NCI-H345 (cell line): ENCODE results near the gene TNS1.
"Not testable (repeated sequence)": the region's sequence is repeated elsewhere in the genome, so short reads cannot be mapped to it uniquely, and the experiment has no call there.

Experiments used
- DNase-seq: peaks from one replicate; lab custom pipeline; 2025; lab: John Stamatoyannopoulos, UW

The TNS1 gene

DNA sequence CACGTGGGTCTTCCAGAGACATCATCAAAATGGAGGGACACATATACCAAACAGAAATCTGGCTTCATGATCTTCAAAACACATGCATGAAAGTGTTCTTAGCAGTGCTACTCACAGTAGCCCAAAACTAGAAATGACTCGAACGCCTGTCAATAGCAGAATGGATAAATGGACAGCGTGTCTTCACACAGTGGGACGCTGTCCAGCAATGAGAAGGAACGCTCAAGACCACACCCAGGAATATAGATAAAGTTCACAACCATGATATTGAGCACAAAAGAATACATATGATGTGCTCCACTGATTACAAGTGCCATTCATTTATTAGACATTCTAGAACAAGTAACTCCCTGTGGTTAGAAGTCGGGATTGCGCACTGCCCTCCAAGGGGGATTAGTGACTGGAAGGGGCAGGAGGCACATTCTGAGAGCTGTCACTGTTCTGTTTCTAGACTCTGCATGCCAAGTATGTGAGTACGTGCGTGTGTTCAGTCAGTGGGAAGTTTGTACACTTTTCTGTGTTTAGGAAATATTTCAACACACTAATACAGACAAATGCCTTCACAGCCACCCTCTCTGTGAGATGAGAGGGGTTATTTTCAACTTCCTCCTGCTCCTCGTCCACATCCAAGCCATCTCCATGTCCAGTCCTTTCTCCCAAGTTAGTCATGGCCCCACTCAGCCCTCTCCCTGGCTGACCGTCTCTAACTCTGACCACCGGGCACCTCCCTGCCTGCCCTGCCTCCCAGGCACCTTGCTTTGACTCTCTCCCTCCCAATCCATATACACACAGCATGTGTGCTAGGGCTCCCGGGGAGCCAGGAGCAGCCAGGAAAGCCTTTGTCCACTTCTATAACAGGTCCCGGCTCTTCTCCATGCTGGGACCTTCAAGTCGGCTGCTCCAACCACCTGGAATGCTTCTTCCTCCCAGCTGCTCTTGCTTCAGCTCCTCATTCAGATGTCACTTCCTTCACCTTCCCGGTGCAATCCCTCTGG lies 26.9 kb upstream of the TNS1 start:
- no peak for DNase-seq

DNA sequence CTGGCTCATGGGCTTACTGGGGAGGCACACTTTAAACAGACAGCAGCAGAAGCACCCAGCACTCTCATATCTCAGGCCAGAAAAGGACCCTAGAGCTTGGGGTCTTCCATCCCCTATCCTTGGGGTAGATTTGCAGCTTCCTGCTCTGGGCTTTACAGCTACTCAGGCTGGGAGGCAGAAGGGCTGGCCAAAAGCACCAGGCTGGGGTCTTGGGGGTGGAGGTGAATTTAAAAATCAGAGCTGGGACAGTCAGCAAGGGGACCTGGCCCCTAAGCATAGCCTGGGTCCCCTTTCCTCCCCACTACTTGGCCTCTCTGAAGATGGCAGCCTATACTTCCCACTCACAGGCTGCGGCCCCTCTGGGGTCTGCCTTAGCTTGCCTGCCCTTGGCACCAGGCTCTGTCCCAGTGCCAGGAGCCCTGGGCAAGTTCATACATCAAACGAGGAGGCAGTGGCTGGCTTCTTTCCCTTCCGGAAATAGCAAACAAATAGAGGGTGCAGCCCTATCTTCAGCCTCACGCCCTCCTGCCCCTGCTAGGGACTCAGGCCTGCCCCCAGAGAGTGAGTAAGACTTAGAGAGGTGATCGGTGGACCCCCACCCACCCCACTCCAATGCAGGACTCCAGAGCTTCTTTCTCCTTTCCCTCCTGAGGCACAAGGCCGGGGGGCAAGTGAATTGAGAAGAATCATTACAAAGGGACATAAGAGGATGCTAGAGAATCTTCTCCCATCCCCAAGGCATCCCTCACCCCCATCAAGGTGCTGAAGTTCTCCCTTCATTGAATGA lies 26.0 kb upstream of the TNS1 start:
- DNase-seq: no peak

DNA sequence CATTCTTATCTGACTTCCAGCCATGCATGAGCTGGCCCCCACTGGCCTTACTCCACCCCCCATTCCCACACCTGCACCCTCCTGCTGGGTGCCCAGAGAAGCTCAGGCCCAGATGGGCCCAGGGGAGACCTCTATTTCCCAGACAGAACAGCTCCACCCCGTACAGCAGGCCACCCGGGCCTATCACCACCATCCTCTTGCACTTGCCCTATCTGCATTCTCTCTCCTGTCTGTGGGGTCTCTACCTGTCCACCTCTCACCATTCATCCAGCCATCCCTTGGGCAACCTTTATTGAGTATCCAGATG lies 25.3 kb upstream of the TNS1 start:
- DNase-seq: no peak

DNA sequence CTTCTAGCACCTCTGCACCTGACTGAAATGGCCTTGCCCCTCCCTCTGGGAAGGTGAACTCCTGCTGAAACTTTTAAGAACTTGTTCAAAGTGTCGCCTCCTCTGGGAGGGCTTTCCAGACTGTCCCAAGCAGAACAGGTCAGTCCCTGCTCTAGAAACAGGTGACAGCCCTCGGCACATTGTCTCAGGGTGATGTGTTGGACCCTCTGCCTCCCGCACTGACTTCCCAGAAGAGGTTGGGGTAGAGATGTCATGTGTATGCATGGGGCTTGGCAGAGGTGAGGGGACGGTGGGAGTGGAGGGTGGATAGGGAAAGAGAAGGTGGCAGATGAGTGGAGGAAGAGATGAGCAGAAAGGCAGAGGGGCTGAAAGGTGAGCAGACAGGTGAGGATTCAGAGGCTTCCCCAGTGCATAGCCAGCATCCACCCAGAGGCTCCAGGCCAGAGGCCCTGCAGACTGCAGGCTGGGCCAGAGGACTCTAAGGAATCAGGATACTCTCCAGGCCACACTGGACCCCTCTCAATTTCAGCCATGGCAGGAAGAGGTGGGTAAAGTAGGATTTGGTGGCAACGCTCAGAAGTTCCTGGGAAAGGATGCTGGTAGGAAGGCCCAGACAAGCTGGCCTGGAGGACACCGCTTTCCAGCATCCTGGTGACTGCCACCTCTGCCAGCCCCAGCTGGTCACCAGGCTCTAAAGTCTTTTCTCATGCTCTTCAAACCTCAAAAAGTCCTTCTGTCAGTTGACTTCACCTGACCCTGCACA lies 24.8 kb upstream of the TNS1 start:
- no peak for DNase-seq

DNA sequence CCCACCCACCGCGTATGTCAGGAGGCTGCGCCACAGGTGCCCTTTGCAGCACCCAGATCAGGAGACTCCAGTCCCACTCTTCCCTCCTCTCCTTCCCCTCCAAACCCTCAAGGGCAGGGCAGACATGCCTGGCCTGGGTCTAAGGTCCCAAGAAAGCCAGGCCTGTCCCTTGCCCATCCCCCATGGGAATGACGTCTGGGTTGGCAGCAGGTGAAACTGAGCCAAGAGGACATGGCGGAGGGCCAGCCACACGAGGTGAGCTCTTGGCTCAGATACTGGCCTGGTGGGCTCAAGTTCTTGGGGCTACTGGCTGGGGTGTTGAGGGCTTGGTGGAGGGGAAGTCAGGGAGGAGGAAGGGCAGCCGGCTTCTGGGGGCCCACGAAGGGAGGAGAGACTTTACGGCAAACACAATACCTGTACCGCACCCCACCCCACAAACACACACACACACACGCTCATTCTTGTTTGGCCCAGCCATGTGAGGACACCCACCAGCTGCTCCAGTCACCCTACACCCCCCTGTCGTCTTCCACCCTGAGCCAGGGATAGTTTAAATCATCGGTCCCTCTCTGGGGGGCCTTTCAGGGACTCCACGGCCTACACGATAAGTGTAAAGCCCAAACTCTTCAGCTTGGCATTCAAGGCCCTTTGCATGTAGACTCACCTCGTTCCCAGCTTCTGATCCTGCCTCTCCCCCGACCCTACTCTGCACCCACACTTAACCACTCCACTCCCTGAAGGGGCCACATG lies 24.1 kb upstream of the TNS1 start:
- no peak for DNase-seq

DNA sequence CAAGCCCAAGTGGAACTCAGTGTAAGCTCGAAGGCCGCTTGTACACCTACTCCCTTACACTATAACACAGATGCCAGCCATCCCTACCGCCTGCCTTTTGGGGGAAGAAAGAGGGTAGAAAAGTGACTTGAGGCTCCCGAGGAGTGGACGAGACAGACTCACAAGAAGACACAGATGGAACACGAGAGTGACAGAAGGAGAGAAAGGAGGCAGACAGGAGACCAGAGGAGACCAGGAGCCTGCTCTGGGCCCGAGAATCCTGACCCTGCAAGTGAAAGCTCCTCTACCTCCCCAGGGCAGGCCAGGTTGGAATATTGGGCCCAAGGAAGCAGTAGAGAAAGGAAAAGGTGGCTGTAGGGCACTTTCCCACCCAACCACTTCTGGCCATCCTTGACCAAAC lies 23.4 kb upstream of the TNS1 start:
- DNase-seq: no peak

DNA sequence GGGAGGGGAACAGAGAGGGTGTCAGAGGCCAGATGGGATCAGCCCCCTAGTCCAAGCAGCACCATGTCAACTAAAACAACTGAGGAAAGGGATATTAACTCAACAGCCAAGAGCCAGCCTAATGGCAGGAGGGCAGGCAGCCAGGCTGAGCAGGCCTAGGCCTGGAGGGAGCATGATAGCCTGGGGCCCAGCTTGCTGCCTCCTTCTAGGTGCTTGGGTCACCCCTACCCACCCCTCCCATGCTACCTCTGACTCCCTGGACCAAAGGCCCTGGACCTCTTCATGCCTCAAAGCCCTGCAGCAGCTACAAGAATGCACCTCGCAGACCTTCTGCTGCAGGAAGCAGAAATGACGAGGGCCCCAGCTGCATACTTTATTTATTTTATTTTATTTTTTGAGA lies 22.1 kb upstream of the TNS1 start:
- DNase-seq: no peak

DNA sequence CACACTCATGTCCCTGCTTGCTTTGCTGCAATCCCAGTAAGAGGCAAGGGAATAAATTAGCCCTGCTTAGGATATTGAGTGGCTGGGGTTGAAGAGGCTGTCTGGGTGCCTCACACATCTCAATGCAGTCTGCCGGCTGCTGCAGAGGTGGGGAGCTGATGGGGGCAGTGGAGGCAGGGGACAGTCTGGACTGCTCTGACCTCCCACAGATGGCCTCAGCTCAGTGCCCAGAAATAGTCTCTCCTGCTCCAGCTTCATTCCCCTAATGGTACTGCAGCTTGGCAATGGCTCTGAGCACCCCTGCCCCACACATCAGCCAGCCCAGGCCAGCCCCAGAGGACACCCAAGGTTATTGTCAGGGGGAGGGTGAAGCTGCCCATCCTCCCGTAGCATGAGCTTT lies 21.5 kb upstream of the TNS1 start:
- no peak for DNase-seq

DNA sequence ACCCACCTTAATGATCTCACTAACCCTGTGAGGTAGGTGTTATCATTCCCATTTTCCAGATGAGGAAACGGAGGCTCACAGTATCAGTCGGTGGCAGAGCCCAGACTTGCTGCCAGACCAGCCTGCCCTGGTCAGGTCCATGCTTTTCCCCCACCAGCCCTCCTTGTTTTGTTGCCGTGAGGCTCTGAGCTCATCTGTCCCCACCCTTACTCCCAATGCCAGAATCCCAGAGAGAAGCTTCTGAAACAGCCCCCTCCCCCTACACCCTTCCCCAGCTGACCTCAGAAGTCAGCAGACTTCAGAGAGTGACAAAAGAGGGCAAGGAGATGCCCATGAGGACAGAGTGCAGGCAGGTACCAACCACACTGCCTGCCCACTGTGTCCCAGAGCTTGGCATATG lies 20.8 kb upstream of the TNS1 start:
- DNase-seq: no peak

DNA sequence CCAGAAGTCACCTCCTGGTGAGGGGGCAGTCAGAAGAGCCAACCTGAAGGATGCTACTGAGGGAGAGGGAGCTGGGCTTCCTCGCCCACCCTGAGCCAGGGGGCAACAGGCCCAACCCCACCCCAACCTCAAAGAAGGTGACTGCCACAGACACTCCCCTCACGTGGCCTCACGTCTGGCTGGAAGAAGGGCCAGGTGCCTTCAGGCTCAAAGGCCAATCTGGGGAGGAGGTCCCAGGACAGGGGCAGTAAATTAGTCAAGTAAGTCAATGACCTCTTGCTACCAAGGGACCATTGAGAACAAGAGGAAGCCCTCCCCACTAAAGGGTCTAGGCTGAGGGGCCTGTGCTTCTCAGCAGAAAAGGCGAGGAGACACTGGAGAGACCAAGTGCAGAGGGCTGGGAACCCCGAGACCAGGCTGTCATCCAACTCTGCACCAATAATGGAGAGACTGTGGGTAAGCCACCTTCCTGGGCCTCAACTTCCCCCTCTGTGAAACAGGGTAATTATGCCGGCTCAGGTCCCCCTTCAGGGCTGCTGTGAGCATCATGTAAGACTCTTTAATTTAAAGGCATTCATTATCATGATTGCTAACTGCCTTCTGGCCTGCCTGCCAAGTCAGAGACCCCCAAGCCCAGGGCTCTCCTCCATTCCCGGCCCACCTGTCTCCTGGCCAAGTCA lies 20.2 kb upstream of the TNS1 start:
- no peak for DNase-seq

DNA sequence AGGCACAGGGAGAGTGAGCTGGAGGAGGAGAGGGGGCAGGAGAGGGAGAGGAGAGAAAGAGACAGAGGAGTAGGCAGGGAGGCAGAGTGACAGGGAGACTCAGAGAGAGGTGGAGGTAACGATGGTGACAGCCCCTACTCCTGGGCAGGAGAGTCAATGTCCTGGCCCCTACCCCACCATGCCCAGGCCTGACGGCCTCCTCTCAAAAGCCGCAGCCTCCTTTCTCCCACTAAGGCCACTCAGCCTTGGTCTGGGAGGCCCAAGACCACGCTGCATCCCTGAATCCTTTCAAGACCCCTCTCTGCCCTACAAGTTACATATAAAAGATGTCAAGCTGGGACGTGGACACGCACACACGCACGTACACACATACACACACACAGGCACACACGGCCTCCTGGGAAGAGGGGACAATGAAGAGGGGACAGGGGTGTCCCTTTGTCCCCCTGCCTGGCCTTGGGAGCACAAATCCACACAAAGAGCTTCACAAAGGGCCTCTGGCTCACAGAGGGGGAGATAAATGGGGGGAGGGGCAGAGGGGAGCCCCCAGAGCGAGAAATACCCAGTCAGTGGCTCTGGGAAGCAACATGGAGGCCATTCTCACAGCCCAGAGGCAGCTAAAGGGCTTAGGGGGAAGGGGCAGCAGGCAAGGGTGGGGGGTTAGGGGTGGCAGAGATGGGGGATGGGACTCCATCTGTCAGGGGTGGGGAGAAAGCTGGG lies 19.5 kb upstream of the TNS1 start:
- DNase-seq: no peak

DNA sequence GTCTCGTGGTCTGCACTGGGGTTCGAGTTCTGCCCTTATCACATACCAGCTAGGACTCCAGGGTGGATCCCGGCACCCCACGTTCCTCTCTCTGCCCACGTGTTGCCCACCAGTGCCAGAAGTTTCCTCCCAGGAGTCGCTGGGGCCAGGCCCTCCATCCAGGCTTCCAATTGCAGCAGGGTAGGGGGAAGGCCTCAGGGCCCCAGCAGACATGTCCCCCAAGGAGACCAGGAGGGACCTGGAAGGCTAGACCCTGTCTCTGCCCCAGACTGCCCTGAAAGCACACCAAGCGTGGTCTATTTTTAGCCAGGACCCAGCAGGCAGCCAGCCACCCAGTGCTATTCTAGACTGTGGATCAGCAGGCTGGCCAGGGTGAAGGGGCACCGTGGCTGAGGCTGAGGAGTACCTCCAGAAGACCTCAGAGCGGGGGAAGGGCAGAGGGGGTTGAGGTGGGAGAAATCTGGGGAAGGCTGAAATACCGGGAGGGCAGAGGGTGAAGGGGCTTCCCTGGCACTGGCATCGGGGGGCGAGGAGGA lies 18.8 kb upstream of the TNS1 start:
- no peak for DNase-seq

DNA sequence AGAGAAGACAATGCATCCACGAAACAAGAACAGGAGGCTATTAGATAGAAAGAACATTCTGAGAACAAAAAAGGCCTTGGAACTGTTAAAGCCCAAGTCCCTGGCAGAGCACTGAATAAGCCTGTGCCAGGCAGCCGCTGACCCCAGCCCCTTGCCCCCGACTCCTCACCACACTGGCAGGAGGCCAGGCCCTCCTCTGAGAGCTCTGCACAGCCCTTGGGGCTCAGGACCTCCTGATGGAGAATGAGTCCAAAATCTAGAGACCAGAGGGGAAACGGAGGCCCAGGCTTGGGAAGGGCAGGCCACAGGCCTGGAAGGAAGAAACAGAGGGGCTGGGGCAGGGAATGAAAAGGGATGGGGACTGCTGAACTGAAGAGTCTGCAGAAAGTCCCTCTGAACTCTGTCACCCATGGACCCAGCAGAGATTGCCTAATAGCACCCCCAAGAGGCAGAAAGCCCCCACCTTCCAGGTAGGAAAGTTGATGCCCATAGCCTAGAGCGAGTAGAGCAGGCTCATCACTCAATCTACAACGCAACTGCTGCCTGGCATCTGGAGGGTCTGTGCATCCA lies 18.3 kb upstream of the TNS1 start:
- no peak for DNase-seq

DNA sequence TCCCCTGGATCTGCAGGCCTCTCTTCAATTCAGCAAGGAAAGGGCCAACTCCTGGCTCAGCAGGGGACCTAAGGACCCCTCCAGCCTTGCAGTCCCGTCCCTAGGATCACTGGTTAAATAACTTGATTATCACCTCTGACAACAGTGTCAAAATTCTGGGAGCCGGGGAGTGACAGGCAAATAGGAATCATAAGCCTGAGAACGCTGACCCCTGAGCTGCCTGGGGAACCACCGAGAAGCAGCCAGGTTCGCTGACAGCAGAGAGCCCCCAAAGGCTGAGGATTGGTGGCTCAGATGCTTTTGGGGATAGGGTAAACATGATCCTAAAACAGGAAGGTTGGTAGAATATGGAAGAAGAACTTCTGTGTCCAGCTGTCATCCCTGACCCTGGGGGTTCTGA lies 17.5 kb upstream of the TNS1 start:
- DNase-seq: no peak

DNA sequence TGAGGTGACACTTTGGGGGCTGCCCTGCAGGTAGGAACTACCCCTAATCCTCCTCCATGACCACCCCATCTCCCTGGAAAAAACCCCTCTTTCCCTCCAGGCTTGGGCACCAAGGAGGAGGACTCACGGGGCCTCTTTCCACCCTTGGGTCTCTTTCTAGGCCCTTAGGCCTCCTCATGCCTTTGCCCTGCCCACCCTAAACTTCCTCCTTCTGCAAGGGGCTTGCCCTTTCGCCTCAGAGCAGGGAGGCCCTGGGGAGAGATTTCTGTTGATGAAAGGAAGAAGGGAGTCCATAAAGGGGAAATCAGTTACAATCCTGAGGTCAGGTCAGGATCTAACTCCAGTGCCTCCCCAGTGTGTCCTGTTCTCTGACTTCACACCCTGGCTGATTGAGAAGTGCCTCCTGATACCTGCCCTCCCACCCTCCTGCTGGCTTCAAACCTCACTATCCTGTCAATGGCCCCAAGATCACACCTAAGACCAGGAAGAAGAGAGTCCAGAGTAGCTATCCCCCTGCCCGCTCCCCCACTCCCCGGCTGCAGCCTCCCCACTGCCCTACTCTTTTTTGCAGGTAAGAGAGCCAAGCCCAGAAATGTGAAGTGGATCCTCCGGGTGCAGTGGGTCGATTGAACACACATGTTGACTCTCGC lies 16.7 kb upstream of the TNS1 start:
- no peak for DNase-seq

DNA sequence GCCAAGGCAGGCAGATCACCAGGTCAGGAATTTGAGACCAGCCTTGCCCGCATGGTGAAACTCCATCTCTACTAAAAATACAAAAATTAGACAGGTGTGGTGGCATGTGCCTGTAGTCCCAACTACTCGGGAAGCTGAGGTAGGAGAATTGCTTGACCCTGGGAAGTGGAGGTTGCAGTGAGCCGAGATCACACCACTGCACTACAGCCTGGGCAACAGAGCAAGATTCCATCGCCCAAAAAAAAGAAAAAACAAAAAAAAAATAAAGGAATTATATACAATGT lies 16.0 kb upstream of the TNS1 start:
- DNase-seq: not testable (repeated sequence)

DNA sequence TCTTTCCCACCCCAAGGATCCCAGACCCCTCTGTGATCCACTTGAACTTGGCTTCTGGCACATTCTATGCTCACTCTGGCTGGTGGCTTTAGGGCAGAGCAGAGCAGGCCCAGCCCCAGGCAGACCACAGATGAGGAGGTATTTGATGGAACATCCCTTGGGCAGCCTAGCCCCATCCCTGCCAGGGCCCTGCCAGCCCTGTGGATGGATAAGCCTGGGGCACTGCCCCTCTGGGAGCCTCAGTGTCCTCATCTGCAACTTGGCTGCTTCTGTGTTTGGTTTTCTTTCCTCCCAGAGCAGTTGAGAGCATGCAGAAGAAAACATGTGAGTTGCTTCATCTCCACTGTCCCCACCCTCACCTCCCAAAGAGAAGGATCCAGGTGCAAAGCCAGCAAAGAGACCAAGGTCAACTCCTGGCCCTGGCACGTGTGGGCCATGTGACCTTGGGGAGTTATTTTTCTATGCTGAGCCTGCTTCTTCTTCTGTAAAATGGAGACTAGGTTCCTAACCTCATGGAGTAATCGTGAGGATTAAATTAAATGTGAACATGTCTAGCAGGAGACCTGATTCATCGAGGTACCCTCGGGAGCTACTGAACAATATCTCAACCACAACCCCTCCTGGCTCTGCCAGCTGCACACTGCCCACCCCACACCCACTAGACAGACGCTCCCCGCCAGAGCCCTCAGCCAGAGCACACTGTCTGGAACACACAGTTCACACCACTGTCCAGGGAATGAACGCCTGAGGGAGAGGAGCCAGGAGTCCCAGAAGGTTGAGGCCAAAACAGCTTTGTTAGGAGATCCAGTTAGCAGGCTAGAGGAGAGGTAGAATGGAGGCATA lies 14.6 kb upstream of the TNS1 start:
- no peak for DNase-seq

DNA sequence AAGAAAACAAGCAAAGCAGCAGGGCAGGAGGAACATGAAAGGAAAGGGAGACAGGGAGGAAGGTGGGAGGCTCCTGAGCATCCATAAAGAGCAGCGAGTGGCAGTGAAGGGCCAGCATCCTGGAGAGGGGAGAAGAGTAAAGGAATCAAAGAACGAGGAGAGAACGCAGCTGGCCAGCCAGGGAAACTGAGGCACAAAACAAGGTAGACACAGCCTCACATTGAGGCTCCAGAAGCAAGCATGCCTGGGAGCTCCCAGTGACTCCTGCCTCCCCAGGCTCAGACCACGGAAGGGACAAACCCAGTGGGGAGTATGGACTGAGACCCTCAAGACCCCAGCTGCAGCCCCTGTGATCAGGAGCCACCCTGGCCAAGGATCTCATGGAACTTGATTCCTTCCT lies 14.0 kb upstream of the TNS1 start:
- DNase-seq: no peak
